ENCODE data around the gene HIP1.
"Not testable (repeated sequence)": the region's sequence is repeated elsewhere in the genome, so short reads cannot be mapped to it uniquely, and the experiment has no call there.

GRCh38 chr7:75721922-75722321 is 16.8 kb downstream of the HIP1 start:
- TF ChIP-seq CTCF (IDR thresholded peaks at IDR 0.05); ZFX (IDR thresholded peaks at IDR 0.05; ENCODE audit: borderline replicate concordance): not testable (repeated sequence)
